Stimulated activated CD8-positive, alpha-beta memory T cell treated with anti-CD3 and anti-CD28 coated beads, Interleukin-7, amount 100 ng/mL, for 24 hours (primary cell): ENCODE measurements around the gene CLEC2D.
"Not testable (repeated sequence)": the region's sequence is repeated elsewhere in the genome, so short reads cannot be mapped to it uniquely, and the experiment has no call there.

Experiments used
- DNase-seq: peaks from one replicate; pipeline ENCODE4 v3.0.0-alpha.2; 2020; ENCODE audit warnings: low read depth

Gene CLEC2D

GRCh38 chr12:9700606-9700956 is 31.1 kb downstream of the CLEC2D start:
- DNase-seq: no peak

DNA sequence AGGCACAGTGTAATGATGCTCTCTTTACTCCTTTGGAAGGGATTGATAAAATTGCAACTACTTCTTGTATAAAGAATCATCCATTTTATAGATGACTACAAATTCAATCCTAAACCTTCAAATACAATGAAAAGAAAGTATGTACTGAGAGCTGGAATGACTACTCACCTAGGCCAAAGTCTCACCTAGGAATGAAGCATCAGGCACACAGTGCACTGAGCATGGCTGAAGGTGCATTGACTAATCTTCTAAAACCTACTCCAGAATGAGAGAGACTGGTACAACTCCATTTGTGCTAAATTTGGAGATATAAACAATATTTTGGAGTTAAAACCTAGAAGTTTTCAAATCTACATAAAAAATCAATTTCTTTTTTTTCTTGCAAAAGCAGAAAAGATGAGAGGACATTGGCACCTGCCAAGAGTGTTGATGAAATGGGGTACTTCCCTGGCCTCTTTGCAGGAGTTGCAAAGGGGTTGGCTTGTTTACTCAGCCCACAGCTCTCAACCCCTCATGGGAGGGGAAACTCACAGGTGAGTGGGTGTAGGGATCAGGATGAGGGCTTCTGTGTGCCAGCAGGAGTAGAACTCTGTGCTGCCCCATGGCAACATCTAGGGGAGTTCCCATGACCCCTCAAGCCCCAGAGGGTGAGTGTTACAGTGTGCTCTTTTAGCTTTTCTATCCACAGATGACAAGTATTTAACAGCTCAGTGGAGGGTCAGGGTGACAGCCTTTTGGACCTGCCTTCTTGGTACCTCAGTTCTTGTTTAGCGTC is 32.1 kb downstream of the CLEC2D start:
- DNase-seq: no peak

GRCh38 chr12:9702255-9702654 is 32.7 kb downstream of the CLEC2D start:
- DNase-seq: no peak

DNA sequence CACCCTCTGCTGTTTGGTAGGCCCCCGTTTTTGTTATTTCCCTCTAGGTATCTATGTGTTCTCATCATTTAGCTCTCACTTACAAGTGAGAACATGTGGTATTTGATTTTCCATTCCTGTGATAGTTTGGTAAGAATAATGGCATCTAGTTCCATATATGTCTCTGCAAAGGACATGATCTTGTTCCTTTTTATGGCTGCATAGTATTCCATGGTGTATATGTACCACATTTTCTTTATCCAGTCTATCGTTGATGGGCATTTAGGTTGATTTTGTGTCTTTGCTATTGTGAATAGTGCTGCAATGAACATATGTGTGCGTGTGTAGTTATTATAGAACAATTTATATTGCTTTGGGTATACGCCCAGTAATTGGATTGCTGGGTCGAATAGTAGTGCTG is 35.0 kb downstream of the CLEC2D start:
- DNase-seq: not testable (repeated sequence)

- no peak for DNase-seq
These were observed 36.7 kb downstream of the CLEC2D start for GRCh38 chr12:9706086-9706685.

- DNase-seq: no peak
These were observed 37.8 kb downstream of the CLEC2D start for GRCh38 chr12:9707356-9707755.

DNA sequence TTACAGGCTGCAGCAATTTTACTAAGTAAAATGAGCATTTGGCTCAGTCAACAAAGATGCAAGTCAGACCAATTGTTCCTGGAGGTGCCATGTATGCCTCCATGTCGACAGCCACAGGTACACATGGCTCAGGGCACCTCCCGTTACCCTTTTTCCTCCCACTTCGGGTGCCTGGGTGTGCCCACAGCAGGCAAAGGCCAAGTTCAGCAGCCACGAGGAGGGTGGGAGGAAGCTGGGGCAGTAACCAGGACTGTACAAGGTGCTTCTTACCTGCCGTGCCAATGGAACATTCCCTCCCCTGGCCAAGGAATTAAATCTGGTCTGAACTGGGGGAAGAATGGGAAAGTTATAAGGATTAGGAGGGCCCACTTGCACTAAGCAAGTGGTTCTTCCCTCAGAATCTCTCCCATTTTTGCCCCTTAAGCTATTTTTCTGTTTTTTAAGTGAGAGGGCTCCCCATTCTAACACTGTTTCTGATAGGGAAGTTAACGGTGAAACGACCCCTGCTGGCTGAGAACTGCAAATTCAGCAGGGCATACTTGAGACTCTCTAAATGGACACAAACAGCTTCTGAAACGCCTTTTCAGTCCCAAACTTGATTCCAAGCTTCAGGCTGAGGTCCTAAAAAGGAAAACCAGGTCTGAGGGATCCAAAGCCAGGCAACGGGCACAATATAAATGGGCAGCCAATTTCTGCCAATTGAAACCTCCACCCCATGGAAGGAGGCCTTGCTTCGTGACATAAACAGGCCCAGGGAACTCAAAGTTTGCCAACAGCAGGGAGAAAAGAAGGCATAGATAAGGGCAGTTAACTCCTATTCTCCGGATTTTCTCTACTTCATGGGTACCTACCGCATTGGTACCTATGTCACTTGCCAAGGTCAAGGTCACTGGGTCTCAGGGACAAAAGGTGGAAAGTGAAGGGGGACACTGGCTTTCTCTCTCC is 38.6 kb downstream of the CLEC2D start:
- peak; percentile 37 for DNase-seq

GRCh38 chr12:9708853-9709252 is 39.3 kb downstream of the CLEC2D start:
- DNase-seq: no peak

GRCh38 chr12:9710584-9711375 is 41.3 kb downstream of the CLEC2D start:
- DNase-seq: no peak

GRCh38 chr12:9711664-9712063 is 42.2 kb downstream of the CLEC2D start:
- no peak for DNase-seq

GRCh38 chr12:9713032-9713558 is 43.6 kb downstream of the CLEC2D start:
- not testable (repeated sequence) for DNase-seq

DNA sequence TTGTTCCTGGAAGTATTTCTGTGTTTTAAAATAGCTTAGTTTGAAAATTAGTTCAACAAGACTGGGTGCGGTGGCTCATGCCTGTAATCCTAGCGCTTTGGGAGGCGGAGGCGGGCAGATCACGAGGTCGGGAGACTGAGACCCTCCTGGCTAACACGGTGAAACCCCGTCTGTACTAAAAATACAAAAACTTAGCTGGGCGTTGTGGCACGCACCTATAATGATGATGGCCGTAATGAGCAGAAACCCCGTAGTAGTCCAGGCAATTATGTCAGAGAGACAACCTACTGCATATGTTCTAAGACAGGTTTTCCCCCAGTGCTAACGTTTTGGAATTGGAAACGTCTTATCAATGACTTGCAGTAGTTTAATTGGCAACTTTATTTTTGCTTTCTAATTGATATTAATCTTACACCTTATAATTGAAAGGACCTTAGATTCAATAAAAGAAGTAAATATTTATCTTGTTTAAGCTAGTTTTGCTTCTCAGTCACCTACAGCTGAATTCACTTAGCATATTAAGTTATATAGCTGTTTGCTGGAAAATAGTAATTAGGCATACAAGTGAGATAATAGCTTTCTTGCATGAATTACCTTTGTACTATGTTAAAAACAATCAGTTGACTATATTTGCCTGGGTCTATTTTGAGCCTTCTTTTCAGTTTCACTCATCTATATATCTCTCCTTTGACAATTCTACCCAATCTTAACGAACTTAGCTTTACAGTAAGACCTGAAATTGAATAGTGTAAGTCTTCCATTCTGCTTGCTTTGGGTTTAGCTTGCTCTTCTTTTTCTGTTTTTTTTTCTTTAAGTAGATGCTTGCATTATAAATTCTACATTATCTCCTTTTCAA is 47.8 kb downstream of the CLEC2D start:
- DNase-seq: no peak

GRCh38 chr12:9718968-9719367 is 49.5 kb downstream of the CLEC2D start:
- no peak for DNase-seq

- DNase-seq: no peak
These were observed 50.3 kb downstream of the CLEC2D start for GRCh38 chr12:9719790-9720189.

DNA sequence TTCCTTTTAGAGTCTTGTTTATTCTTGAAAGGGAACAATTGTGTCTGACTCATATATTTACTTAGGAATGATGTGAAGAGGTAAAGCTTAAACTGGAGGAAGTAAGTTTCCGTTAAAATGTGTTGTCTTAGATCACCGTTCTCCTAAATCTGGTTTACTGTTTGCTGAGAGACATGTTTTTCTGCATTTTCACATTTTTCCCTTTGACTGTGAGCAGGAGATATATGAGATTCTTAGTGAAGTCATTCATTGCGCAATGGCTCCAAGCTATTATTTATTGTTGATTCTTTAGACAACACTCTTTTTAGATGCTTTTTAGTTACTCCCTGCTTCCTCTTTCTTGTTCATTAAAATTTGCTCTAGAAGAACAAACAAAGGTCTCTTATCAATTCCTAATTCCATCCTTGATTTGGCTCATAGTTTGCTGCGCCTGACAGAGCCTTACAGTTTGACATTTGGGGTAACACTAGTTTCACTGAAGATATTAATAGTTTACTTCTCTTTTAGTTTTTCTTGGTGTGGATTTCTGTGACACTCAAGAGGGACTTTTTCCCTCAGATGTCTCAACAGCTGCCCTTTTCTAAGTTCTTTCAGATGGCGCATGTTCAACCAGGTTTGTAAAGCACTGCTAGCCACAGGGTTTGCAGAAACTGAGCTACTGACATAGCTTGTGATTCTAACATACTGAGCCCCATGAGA is 52.0 kb downstream of the CLEC2D start:
- no peak for DNase-seq

DNA sequence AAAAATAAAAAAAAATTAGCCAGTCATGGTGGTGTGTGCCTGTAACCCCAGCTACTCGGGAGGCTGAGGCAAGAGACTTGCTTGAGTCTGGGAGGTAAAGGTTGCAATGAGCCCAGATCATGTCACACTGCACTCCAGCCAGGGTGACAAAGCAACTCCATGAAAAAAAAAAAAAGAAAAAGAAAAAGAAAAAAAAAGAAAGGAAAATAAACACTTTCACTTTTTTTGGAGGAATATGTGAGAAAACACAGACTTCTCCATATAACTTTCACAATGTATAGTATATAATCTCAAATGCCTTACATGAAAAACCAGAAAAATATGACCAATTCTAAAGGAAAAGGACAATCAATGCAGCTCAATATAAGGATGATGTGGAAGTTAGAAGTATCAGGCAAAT is 54.5 kb downstream of the CLEC2D start:
- no peak for DNase-seq

DNA sequence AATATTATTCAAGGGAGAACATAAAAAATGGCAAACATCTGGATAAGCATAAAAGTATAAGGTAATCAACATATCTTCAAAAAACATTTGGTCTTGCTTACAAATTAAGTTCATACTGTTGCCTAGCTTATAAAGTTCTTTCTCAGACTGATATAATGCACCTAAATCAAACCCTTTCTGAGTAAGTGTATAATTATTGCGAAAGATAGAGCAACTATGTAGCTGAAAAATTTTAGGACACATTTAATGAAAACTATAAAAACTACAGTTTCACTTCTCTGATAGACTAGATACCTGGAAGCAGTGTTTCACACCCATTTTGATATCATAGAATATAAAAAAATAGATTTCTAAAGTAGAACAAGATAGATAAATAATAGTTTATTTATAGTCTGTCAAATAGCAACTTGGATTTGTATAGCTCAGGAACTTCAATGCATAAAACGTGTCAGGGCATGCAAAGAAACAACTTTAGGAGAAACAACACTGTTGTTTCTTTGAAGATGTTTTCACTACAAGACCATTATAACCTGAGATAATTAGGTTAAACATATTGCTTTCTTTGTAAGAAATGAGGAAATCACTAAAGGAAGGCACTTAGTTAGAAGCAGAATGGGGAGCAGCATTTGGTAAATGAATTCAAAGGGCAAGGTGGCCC is 55.8 kb downstream of the CLEC2D start:
- no peak for DNase-seq

DNA sequence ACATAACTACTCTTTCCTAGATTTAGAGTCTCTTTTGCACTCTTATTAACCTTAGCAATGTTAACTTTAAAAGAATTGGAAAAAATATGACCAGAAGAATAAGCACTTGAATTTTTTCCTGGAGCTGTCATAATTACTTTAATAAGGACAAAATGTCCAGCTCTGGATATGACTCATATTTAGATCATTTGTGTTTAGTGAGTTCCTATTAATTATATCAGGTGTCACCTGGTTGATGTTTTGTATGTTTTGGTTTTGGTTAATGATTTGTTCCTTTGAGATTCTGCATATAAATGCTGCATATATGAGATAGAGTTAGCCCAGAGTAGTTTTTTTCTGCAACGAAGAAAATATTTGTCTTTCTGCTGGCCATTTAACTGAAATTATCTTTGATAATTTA is 58.3 kb downstream of the CLEC2D start:
- DNase-seq: no peak

GRCh38 chr12:9729082-9729481 is 59.6 kb downstream of the CLEC2D start:
- DNase-seq: no peak

DNA sequence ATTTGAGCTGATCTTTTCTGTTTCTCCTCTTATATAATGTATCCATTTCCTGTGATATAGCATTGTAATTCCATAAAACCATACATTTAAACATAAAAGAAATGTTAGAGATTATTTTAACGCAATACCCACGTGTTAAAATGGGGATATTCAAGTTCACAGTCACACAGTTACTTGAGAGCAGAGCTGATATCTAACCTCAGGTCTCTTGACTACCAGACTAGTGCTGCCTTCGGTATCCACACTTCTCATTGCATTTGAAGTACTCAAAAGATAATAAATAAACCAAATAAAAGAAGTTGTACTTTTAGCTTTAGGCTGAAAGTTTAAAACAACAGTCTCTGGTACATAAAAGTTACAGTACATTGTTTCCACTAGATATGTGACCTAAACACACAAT is 60.5 kb downstream of the CLEC2D start:
- DNase-seq: no peak
